GM20000 (cell line): ENCODE measurements around the gene GALNT15.

Experiments used
- DNase-seq: peaks from one replicate; pipeline ENCODE4 v3.0.0; 2012; ENCODE audit warnings: low spot score
- CTCF ChIP-seq: IDR thresholded peaks from 2 replicates; pipeline ENCODE4 v1.5.1; 2012; ENCODE audit warnings: mild to moderate bottlenecking, control low read depth; ENCODE audit errors: extremely low read depth, missing control alignments

The GALNT15 gene

GRCh38 chr3:16174389-16174788 lies at the start of gene GALNT15:
Gene GALNT15, plus strand, starts transcription at chr3:16174680. Its CDS starts 472 bp downstream, at chr3:16175152.
- no peak for TF ChIP-seq CTCF
- DNase-seq = no peak

- no peak for DNase-seq
- no peak for TF ChIP-seq CTCF
Observed at GRCh38 chr3:16126634-16127033, 47.8 kb upstream of the GALNT15 start.

- TF ChIP-seq CTCF = no peak
- DNase-seq = no peak
Observed at GRCh38 chr3:16127249-16127648, 47.2 kb upstream of the GALNT15 start.

GRCh38 chr3:16130066-16130465 lies 44.4 kb upstream of the GALNT15 start:
- DNase-seq = no peak
- TF ChIP-seq CTCF = no peak

GRCh38 chr3:16132190-16132589 lies 42.3 kb upstream of the GALNT15 start:
- DNase-seq = no peak
- no peak for TF ChIP-seq CTCF

- TF ChIP-seq CTCF = no peak
- DNase-seq = no peak
Observed at GRCh38 chr3:16132928-16133327, 41.6 kb upstream of the GALNT15 start.

- no peak for TF ChIP-seq CTCF
- no peak for DNase-seq
Observed at GRCh38 chr3:16134173-16134928, 40.1 kb upstream of the GALNT15 start.
